Pancreas (tissue), 10 donors: ENCODE results near the gene DLGAP1. TPM values are rescaled to one million over a fixed set of nuclear protein-coding genes. Genes with fewer than 3 reads are reported as not detected.

Source experiments
- ATAC-seq, 4 donors: fragments of 200-7000 bp; cut with Tn5 transposase; one replicate each; pipeline versions ENCODE4 v1.8.0 to v1.9.1; 2020; ENCODE audit warnings: mild to moderate bottlenecking in 4 of 4, moderate library complexity in 4 of 4
- DNase-seq, 6 donors: peaks; one replicate each; pipeline ENCODE4 v3.0.0-alpha.2; 2020
- FAIRE-seq: peaks from 2 replicates; lab custom pipeline; 2012; peaks lifted over from hg19 to GRCh38; lab: Jason Lieb, UNC
- H3K27ac ChIP-seq, 4 donors: fragments of 200-600 bp; sonication (generic); 1 replicate in 3 of 4; 2 replicates in 1 of 4; pipeline versions ENCODE4 v1.5.0 to v1.8.0; 2020
- H3K27me3 ChIP-seq, 4 donors: fragments of 200-600 bp; one replicate each; pipeline ENCODE4 v1.8.0; 2021
- H3K36me3 ChIP-seq, 3 donors: fragments of 200-600 bp; sonication (generic) in 1 of 3; one replicate each; pipeline versions ENCODE4 v1.5.0 to v1.8.0; 2020 to 2021
- H3K4me1 ChIP-seq, 3 donors: fragments of 200-600 bp; one replicate each; pipeline ENCODE4 v1.8.0; 2021
- H3K4me3 ChIP-seq, 4 donors: fragments of 200-600 bp; sonication (generic) in 2 of 4; one replicate each; pipeline versions ENCODE4 v1.5.0 to v1.8.0; 2020 to 2021
- H3K9me3 ChIP-seq, 4 donors: fragments of 200-600 bp; one replicate each; pipeline ENCODE4 v1.8.0; 2021
- WGBS, 2 donors: extraction: QIAGEN DNeasy Blood & Tissue Kit; methylation state at CpG; one replicate each; pipeline ENCODE4 v1.1.7; 2013; 5-methylcytosine and 5-hydroxymethylcytosine counted together
- intact Hi-C, 3 donors: fragments of 100-400 bp; cut with DNase I; formaldehyde crosslinking; loops; one replicate each; pipeline versions ENCODE4 v1.11.1 to v1.14.2; 2022
- polyA plus RNA-seq, 2 donors: library from polyadenylated mRNA; stranded (reverse); fragments of 200-250 nt; gene quantifications; one replicate each; pipeline ENCODE4 v1.2.3, GENCODE V29; 2013
- total RNA-seq, 6 donors: library from RNA; stranded (reverse); fragmentation: NEBNext Ultra II Directional in 4 of 6; extraction: Animal tissue kit (Norgen Biotek cat#: 25700) in 4 of 6; gene quantifications; one replicate each; pipeline versions ENCODE4 v1.2.1 to v1.2.4, GENCODE V29; 2021 to 2023
- TF ChIP-seq, protein P1 (sequence below), 4 donors: fragments of 200-600 bp; sonication (generic) in 3 of 4; IDR thresholded peaks; one replicate each; pipeline versions ENCODE4 v1.5.0 to v1.8.0; 2021; ENCODE audit warnings: antibody characterized with exemption in 4 of 4
- donor health status: healthy with polysubstance abuse.
- donor health status: DM: no; HTN: no; CAD: no; lungs with moderate emphysema.
- donor health status: DM: no; HTN: no; CAD: no.
- donor health status: control.
- donor health status: control.
- donor health status: Bipolar disorder and iron deficiency.
- donor health status: DM: yes; HTN: yes; CAD: no.
- donor health status: DM: no; HTN: no; CAD: no.
- donor health status: DM: no; HTN: no; CAD: no.
- donor health status: DM: yes; HTN: yes; CAD: no.

The DLGAP1 gene
- total and polyA plus RNA-seq, 8 donors, result 0.12 to 0.62 (median 0.30) TPM; not detected in 2

DNA sequence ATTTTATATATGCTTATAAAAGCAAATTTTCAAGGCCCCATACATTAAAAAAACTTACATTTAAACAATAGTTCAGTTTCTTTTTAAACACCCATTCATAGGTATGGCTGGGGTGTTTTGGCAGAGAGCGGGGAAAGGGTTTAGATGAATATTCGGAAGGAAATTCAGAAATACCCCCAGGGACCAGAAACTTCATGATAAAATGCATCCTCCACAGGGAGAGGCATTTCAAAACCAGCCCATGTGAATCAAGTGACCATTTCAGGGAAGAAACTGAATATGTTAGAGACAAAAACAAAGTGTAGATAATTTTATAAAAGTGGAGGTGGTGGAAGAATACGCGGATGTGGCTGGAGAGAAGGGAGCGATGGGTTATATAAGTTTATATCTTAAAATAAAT, 678.0 kb downstream of the DLGAP1 start:
- ATAC-seq (no peak), DNase-seq (no peak), FAIRE-seq (no peak)
- WGBS, 2 donors, result 96 to 98% methylated on average over 5 of the region's 5 CpGs
- intact Hi-C loops, result loop anchor here in 1 of 3 donors (5.0 kb wide), 1 partner anchor 225 kb away; no protein-coding TSS in a partner anchor
- H3K36me3 ChIP-seq, result no peaks in the 10 kb centered on the region
- H3K4me1 ChIP-seq, result peaks cover 8 to 11% (median 9%) of the 10 kb centered on the region in 3 donors
- no peaks in the 10 kb centered on the region for H3K9me3 ChIP-seq
- TF ChIP-seq, protein P1, sequence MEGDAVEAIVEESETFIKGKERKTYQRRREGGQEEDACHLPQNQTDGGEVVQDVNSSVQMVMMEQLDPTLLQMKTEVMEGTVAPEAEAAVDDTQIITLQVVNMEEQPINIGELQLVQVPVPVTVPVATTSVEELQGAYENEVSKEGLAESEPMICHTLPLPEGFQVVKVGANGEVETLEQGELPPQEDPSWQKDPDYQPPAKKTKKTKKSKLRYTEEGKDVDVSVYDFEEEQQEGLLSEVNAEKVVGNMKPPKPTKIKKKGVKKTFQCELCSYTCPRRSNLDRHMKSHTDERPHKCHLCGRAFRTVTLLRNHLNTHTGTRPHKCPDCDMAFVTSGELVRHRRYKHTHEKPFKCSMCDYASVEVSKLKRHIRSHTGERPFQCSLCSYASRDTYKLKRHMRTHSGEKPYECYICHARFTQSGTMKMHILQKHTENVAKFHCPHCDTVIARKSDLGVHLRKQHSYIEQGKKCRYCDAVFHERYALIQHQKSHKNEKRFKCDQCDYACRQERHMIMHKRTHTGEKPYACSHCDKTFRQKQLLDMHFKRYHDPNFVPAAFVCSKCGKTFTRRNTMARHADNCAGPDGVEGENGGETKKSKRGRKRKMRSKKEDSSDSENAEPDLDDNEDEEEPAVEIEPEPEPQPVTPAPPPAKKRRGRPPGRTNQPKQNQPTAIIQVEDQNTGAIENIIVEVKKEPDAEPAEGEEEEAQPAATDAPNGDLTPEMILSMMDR (IDR thresholded peaks at IDR 0.05), result no peak
- H3K27me3 ChIP-seq, result no peaks in the 10 kb centered on the region
- H3K4me3 ChIP-seq, result no peak overlapping the region
- H3K27ac ChIP-seq, result no peak overlapping the region

DNA sequence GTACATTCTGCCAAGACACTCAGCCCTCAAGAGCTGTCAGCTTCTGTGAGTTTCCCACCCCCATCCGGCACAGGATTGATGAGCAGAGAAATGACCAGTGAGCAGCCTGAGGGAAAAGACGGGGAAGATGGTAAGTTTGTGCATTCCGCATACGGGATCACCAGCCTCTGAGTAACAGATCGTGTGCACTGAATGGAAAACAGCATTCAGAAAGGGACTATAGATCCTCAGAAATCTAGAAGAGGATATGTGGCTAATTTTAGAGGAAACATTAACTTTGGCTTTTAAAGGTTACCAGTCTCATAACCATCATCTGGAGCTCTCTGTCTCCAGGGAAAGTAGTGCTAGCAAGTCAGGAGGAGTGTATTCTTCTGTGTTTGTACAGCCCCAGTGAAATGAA, 679.1 kb downstream of the DLGAP1 start:
- TF ChIP-seq, protein P1 (IDR thresholded peaks at IDR 0.05), result no peak
- no peak for FAIRE-seq
- Histone ChIP-seq H3K27ac (no peak overlapping the region), H3K9me3 (no peaks in the 10 kb centered on the region), H3K27me3 (no peaks in the 10 kb centered on the region), H3K4me3 (no peak overlapping the region), H3K4me1 (peaks cover 8 to 15% (median 9%) of the 10 kb centered on the region in 3 donors), H3K36me3 (no peaks in the 10 kb centered on the region)
- intact Hi-C loops, result loop anchor here in 1 of 3 donors (5.0 kb wide), 1 partner anchor 226 kb away; no protein-coding TSS in a partner anchor
- no peak for ATAC-seq
- WGBS, 2 donors, result 91 to 93% methylated on average over 5 of the region's 5 CpGs
- no peak for DNase-seq

DNA sequence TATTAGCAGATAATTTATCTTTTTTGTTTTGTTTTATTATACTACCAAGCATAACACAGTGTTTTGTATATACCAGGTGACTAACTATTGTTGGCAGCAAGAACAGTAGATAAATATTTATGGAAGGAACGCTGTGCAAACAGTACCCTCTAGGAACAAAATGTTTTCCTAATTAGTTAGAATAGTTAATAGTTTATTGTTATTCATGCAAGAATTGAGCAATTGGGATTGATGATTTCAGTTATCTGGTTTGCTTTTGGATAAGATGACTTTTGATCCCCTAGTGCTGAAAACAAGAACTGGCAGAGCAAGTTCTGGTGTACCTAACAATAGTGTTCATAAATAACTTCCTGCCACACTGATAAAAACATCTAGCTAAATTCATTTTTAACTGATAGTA, 681.8 kb downstream of the DLGAP1 start:
- intact Hi-C loops, result no loop called here
- peak; percentile 5 for FAIRE-seq
- Histone ChIP-seq H3K27me3 (no peaks in the 10 kb centered on the region), H3K27ac (peak overlapping the region in 2 of 4 donors; percentile 11 to 59), H3K36me3 (no peaks in the 10 kb centered on the region), H3K9me3 (no peaks in the 10 kb centered on the region), H3K4me1 (peaks cover 8 to 15% (median 12%) of the 10 kb centered on the region in 3 donors), H3K4me3 (no peak overlapping the region)
- DNase-seq, result no peak
- WGBS, 2 donors, result 10 to 17% methylated on average over 1 of the region's 1 CpG
- TF ChIP-seq, protein P1 (IDR thresholded peaks at IDR 0.05), result peak in 2 of 4 donors; percentile 14 to 31
- peak; percentile 42 to 74 (median 58) for ATAC-seq

DNA sequence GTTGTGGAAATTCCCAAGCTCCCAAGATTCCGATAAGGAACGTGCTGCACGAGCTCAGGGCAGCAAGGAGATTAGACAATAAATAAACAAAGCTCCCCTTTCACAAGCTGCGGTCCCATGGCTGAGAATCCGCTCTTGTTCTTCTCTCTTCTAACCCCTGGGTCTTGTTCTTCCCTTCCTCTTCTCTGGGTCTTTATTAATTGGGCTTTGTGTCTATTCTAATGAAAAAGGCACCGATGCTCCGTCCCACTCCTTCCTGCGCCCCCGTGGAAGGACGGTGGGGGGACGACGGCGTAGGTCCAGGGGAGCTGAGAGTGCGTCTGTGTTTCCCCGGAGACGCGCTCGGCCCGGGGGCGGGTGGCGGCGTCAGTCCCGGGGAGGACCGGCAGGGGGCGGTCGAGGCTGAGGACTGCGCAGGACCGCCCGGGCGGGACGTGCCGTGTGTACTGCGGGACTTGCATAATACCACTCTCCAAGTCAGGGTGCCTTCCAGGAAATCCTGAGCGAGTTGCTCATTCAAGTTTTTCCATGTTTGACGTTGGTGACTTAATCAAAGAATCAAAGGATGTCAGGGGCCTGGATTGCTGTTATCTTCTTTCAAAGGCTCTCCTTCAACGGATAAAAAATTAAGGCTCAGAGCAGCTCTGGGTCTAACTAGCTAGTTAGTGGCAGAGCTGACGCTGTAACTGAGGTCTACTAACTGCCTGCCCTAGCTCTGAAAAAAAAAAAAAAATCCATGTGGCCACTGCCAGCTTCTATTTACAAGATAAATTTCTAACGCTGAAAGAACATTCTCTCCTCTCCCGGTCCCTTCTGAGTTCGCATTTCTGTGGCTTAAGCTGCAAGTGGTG, 683.8 kb downstream of the DLGAP1 start:
- H3K4me3 ChIP-seq, result peak overlapping the region in 2 of 4 donors; percentile 9 to 22
- no peaks in the 10 kb centered on the region for H3K9me3 ChIP-seq
- H3K27ac ChIP-seq, result peak overlapping the region in 2 of 4 donors; percentile 51 to 64
- WGBS, 2 donors, result 2 to 3% methylated on average over 40 of the region's 40 CpGs
- peaks cover 8 to 15% (median 12%) of the 10 kb centered on the region in 3 donors for H3K4me1 ChIP-seq
- TF ChIP-seq, protein P1 (IDR thresholded peaks at IDR 0.05), result peak; percentile 95 to 98 (median 97)
- no peaks in the 10 kb centered on the region for H3K36me3 ChIP-seq
- intact Hi-C loops, result no loop called here
- peaks cover 0 to 8% (median 0%) of the 10 kb centered on the region in 4 donors for H3K27me3 ChIP-seq
- ATAC-seq, result peak; percentile 95 to 99 (median 98)
- no peak for FAIRE-seq
- DNase-seq, result peak; percentile 77 to 97 (median 87)
